ENCODE measurements around the gene ECT2L. TPM values are rescaled to one million over a fixed set of nuclear protein-coding genes. Genes with fewer than 3 reads are reported as not detected.

ECT2L gene
- total and polyA plus RNA-seq, 2 of the 13 experiments (the other 11 are each of a cell fraction or from before 2014, with no cell fraction given), result 0.12 TPM; not detected in 1

DNA sequence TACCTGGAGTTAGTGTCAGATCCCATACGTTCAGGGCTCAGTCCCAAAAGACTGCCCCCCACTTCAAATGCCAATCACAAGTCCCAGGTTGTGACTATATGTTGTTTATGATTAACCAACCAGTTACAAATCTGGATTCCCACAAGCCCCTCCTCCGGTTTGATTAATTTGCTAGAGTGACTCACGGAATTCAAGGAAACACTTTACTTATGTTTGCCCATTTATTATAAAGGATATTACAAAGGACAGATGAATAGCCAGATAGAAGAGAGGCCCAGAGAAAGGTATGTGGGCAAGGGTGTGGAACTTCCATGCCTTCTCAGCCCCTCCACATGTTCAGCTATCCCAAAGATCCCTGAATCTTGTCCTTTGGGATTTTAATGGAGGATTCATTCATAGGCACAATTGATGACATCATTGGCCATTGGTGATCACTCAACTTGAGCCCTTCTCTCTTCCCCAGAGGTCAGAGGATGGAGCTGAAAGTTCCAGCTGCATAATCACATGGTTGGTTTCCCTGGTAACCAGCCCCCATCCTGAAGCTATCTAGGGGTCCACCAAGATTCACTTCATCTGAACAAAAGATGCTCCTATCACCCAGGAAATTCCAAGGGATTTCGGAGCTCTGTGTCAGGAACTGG lies 2.0 kb downstream of the ECT2L start (continued):
- no peak for TF ChIP-seq ZNF766 (CRISPR knock-in tag; IDR thresholded peaks at IDR 0.05; ENCODE audit: borderline replicate concordance)
- TF ChIP-seq, protein P1, sequence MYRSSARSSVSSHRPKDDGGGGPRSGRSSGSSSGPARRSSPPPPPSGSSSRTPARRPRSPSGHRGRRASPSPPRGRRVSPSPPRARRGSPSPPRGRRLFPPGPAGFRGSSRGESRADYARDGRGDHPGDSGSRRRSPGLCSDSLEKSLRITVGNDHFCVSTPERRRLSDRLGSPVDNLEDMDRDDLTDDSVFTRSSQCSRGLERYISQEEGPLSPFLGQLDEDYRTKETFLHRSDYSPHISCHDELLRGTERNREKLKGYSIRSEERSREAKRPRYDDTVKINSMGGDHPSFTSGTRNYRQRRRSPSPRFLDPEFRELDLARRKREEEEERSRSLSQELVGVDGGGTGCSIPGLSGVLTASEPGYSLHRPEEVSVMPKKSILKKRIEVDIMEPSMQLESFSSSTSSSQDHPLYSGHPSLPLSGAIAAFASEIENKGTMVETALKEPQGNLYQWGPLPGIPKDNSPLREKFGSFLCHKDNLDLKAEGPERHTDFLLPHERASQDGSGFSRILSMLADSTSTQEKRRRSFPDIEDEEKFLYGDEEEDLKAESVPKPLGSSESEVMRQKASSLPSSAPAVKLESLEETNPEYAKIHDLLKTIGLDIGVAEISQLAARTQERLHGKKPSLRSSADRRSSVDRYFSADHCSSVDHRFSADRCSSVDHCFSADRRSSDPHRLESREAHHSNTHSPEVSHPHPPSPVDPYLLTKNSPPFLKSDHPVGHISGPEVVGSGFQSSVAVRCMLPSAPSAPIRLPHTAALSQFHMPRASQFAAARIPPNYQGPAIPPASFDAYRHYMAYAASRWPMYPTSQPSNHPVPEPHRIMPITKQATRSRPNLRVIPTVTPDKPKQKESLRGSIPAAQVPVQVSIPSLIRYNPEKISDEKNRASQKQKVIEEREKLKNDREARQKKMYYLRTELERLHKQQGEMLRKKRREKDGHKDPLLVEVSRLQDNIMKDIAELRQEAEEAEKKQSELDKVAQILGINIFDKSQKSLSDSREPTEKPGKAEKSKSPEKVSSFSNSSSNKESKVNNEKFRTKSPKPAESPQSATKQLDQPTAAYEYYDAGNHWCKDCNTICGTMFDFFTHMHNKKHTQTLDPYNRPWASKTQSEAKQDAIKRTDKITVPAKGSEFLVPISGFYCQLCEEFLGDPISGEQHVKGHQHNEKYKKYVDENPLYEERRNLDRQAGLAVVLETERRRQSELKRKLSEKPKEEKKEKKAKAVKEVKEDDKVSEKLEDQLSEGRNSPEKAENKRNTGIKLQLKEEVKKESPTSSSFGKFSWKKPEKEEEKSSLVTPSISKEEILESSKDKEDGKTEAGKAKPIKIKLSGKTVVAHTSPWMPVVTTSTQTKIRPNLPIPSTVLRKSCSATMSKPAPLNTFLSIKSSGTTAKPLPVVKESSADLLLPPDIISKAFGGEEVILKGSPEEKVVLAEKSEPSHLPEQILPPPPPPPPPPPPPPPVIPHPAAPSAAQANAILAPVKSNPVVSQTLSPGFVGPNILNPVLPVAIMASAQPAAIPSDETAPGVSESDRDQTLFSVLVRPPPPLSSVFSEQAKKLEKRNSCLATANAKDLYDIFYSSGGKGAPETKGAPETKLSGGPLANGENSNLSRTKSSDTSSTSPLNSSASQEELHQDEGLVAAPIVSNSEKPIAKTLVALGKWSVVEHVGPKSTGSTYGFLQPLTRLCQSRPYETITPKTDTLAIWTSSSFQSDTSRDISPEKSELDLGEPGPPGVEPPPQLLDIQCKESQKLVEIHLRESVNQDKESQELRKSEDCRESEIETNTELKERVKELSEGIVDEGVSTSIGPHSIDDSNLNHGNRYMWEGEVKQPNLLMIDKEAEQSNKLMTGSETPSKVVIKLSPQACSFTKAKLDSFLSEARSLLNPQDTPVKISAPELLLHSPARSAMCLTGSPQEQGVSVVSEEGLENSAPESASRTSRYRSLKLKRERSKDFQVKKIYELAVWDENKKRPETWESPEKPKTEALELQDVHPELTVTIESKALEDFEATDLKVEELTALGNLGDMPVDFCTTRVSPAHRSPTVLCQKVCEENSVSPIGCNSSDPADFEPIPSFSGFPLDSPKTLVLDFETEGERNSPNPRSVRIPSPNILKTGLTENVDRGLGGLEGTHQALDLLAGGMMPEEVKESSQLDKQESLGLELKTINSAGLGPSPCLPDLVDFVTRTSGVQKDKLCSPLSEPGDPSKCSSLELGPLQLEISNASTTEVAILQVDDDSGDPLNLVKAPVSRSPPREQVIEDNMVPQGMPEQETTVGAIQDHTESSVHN (CRISPR knock-in tag; IDR thresholded peaks at IDR 0.05), result no peak
- TF ChIP-seq, protein P2, sequence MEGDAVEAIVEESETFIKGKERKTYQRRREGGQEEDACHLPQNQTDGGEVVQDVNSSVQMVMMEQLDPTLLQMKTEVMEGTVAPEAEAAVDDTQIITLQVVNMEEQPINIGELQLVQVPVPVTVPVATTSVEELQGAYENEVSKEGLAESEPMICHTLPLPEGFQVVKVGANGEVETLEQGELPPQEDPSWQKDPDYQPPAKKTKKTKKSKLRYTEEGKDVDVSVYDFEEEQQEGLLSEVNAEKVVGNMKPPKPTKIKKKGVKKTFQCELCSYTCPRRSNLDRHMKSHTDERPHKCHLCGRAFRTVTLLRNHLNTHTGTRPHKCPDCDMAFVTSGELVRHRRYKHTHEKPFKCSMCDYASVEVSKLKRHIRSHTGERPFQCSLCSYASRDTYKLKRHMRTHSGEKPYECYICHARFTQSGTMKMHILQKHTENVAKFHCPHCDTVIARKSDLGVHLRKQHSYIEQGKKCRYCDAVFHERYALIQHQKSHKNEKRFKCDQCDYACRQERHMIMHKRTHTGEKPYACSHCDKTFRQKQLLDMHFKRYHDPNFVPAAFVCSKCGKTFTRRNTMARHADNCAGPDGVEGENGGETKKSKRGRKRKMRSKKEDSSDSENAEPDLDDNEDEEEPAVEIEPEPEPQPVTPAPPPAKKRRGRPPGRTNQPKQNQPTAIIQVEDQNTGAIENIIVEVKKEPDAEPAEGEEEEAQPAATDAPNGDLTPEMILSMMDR (CRISPR knock-in tag; IDR thresholded peaks at IDR 0.05), result no peak
